Measurements from ENCODE around the gene RHBDF1. TPM values are rescaled to one million over a fixed set of nuclear protein-coding genes. Genes with fewer than 3 reads are reported as not detected.
A peak's percentile ranks its signal among the peaks of the same experiment; 100 is the strongest.
"Not testable (repeated sequence)": the region's sequence is repeated elsewhere in the genome, so short reads cannot be mapped to it uniquely, and the experiment has no call there.

RHBDF1 gene
- total RNA-seq, 2 donors from 2014 or later: 0.84 to 2.5 TPM

GRCh38 chr16:37511-37910 is 34.9 kb downstream of the RHBDF1 start:
- no peak overlapping the region for H3K27ac Mint-ChIP-seq
- no peaks in the 10 kb centered on the region for H3K9me3 Mint-ChIP-seq
- H3K27me3 Mint-ChIP-seq: no peaks in the 10 kb centered on the region
- DNase-seq (ENCODE audit: low spot score) (no peak), ATAC-seq (no peak)
- H3K36me3 Mint-ChIP-seq: peaks cover 9% of the 10 kb centered on the region
- H3K4me3 Mint-ChIP-seq: no peak overlapping the region
- H3K4me1 Mint-ChIP-seq (ENCODE audit: low read depth in 2 of 2): peaks cover 20 to 21% of the 10 kb centered on the region in 2 donors

GRCh38 chr16:36336-36984 is 36.0 kb downstream of the RHBDF1 start:
- H3K4me1 Mint-ChIP-seq (ENCODE audit: low read depth in 2 of 2): peaks cover 12% of the 10 kb centered on the region in 2 donors
- DNase-seq (ENCODE audit: low spot score) (peak; percentile 18), ATAC-seq (no peak)
- H3K27me3 Mint-ChIP-seq: no peaks in the 10 kb centered on the region
- H3K27ac Mint-ChIP-seq: no peak overlapping the region
- H3K4me3 Mint-ChIP-seq: no peak overlapping the region
- H3K36me3 Mint-ChIP-seq: no peaks in the 10 kb centered on the region
- H3K9me3 Mint-ChIP-seq: no peaks in the 10 kb centered on the region

GRCh38 chr16:35678-36305 is 36.6 kb downstream of the RHBDF1 start:
- Mint-ChIP-seq H3K4me1 (ENCODE audit: low read depth in 2 of 2) (peaks cover 12% of the 10 kb centered on the region in 2 donors), H3K4me3 (no peak overlapping the region), H3K27me3 (no peaks in the 10 kb centered on the region), H3K36me3 (no peaks in the 10 kb centered on the region), H3K27ac (no peak overlapping the region), H3K9me3 (no peaks in the 10 kb centered on the region)
- DNase-seq (ENCODE audit: low spot score) (peak; percentile 22), ATAC-seq (no peak)

GRCh38 chr16:35011-35677 is 37.3 kb downstream of the RHBDF1 start:
- DNase-seq (ENCODE audit: low spot score) (peak; percentile 49), ATAC-seq (no peak)
- Mint-ChIP-seq H3K36me3 (no peaks in the 10 kb centered on the region), H3K9me3 (no peaks in the 10 kb centered on the region), H3K4me3 (no peak overlapping the region), H3K27me3 (no peaks in the 10 kb centered on the region), H3K4me1 (ENCODE audit: low read depth in 2 of 2) (peaks cover 12% of the 10 kb centered on the region in 2 donors), H3K27ac (no peak overlapping the region)

GRCh38 chr16:34648-34987 is 37.8 kb downstream of the RHBDF1 start:
- no peaks in the 10 kb centered on the region for H3K36me3 Mint-ChIP-seq
- no peak for ATAC-seq

GRCh38 chr16:33877-34647 is 38.4 kb downstream of the RHBDF1 start:
- Mint-ChIP-seq H3K27me3 (no peaks in the 10 kb centered on the region), H3K4me3 (no peak overlapping the region), H3K4me1 (ENCODE audit: low read depth in 2 of 2) (peaks cover 7 to 8% of the 10 kb centered on the region in 2 donors), H3K36me3 (no peaks in the 10 kb centered on the region), H3K27ac (no peak overlapping the region), H3K9me3 (no peaks in the 10 kb centered on the region)
- DNase-seq (ENCODE audit: low spot score): peak; percentile 23
- ATAC-seq: peak in 1 of 2 donors; percentile 4

More at GRCh38 chr16:34648-34987, 37.8 kb downstream of the RHBDF1 start:
- Mint-ChIP-seq H3K27ac (no peak overlapping the region), H3K9me3 (no peaks in the 10 kb centered on the region), H3K4me1 (ENCODE audit: low read depth in 2 of 2) (peaks cover 12% of the 10 kb centered on the region in 2 donors), H3K27me3 (no peaks in the 10 kb centered on the region), H3K4me3 (no peak overlapping the region)
- DNase-seq (ENCODE audit: low spot score): no peak

- H3K27ac Mint-ChIP-seq; H3K36me3 Mint-ChIP-seq; H3K27me3 Mint-ChIP-seq; ATAC-seq; H3K4me3 Mint-ChIP-seq; H3K4me1 Mint-ChIP-seq (ENCODE audit: low read depth in 2 of 2); H3K9me3 Mint-ChIP-seq: not testable (repeated sequence)
- DNase-seq (ENCODE audit: low spot score): peak; percentile 54
These were observed 39.1 kb downstream of the RHBDF1 start for GRCh38 chr16:33154-33876.

GRCh38 chr16:30627-31026 is 41.8 kb downstream of the RHBDF1 start:
- not testable (repeated sequence) for H3K36me3 Mint-ChIP-seq; DNase-seq (ENCODE audit: low spot score); H3K27ac Mint-ChIP-seq; ATAC-seq; H3K9me3 Mint-ChIP-seq; H3K4me1 Mint-ChIP-seq (ENCODE audit: low read depth in 2 of 2); H3K4me3 Mint-ChIP-seq; H3K27me3 Mint-ChIP-seq

- not testable (repeated sequence) for H3K9me3 Mint-ChIP-seq; H3K36me3 Mint-ChIP-seq; H3K27ac Mint-ChIP-seq; H3K4me3 Mint-ChIP-seq; H3K27me3 Mint-ChIP-seq; H3K4me1 Mint-ChIP-seq (ENCODE audit: low read depth in 2 of 2)
- peak; percentile 40 for DNase-seq (ENCODE audit: low spot score)
- ATAC-seq: peak; percentile 47 to 59
These were observed 46.5 kb downstream of the RHBDF1 start for GRCh38 chr16:25926-26348.

GRCh38 chr16:24151-24550 is 48.3 kb downstream of the RHBDF1 start:
- ATAC-seq; H3K4me1 Mint-ChIP-seq (ENCODE audit: low read depth in 2 of 2); H3K36me3 Mint-ChIP-seq; H3K9me3 Mint-ChIP-seq; H3K27me3 Mint-ChIP-seq; H3K27ac Mint-ChIP-seq; H3K4me3 Mint-ChIP-seq: not testable (repeated sequence)
- peak; percentile 32 for DNase-seq (ENCODE audit: low spot score)

GRCh38 chr16:20886-21285 is 51.5 kb downstream of the RHBDF1 start:
- not testable (repeated sequence) for H3K27me3 Mint-ChIP-seq; H3K4me1 Mint-ChIP-seq (ENCODE audit: low read depth in 2 of 2); H3K9me3 Mint-ChIP-seq; H3K27ac Mint-ChIP-seq; ATAC-seq; H3K4me3 Mint-ChIP-seq; H3K36me3 Mint-ChIP-seq
- DNase-seq (ENCODE audit: low spot score): peak; percentile 38

GRCh38 chr16:17062-17765 is 55.2 kb downstream of the RHBDF1 start:
- H3K4me3 Mint-ChIP-seq; H3K27ac Mint-ChIP-seq; H3K27me3 Mint-ChIP-seq; H3K36me3 Mint-ChIP-seq; H3K4me1 Mint-ChIP-seq (ENCODE audit: low read depth in 2 of 2); H3K9me3 Mint-ChIP-seq; ATAC-seq: not testable (repeated sequence)
- DNase-seq (ENCODE audit: low spot score): peak; percentile 56

GRCh38 chr16:10772-11171 is 61.7 kb downstream of the RHBDF1 start:
- not testable (repeated sequence) for H3K27ac Mint-ChIP-seq; H3K4me3 Mint-ChIP-seq; H3K27me3 Mint-ChIP-seq; H3K4me1 Mint-ChIP-seq (ENCODE audit: low read depth in 2 of 2); H3K36me3 Mint-ChIP-seq; H3K9me3 Mint-ChIP-seq
- DNase-seq (ENCODE audit: low spot score) (peak; percentile 92), ATAC-seq (peak in 1 of 2 donors; percentile 52)

Measured in natural killer cell treated with Interleukin-12 subunit alpha and Interleukin-12 subunit beta and Interleukin-15 and Interleukin-18, amount 100 ng/mL, for 72 hours (primary cell).